ENCODE measurements around the gene LILRB2. TPM values are rescaled to one million over a fixed set of nuclear protein-coding genes. Genes with fewer than 3 reads are reported as not detected.

Gene LILRB2
- total and polyA plus RNA-seq, 4 donors, result 9.1 to 202 (median 27.9) TPM

- Histone ChIP-seq H3K9me3 (ENCODE audit: control insufficient read depth in 4 of 4, insufficient read depth in 3 of 4, low read length in 3 of 4) (peaks cover 0 to 4% (median 1%) of the 10 kb centered on the region in 4 donors), H3K4me3 (no peak overlapping the region), H3K9ac (ENCODE audit: insufficient read depth in 1 of 2, low read length in 2 of 2) (no peak overlapping the region), H3K27ac (ENCODE audit: low read depth in 1 of 2, low read length in 1 of 2) (no peak overlapping the region), H3K36me3 (ENCODE audit: control insufficient read depth in 4 of 4, insufficient read depth in 4 of 4, low read length in 4 of 4) (no peaks in the 10 kb centered on the region), H3K4me1 (ENCODE audit: control insufficient read depth in 5 of 5, insufficient read depth in 5 of 5, low read length in 5 of 5) (peaks cover 0 to 2% (median 0%) of the 10 kb centered on the region in 5 donors), H3K27me3 (ENCODE audit: control insufficient read depth in 3 of 3, insufficient read depth in 3 of 3, low read length in 2 of 3) (no peaks in the 10 kb centered on the region)
- WGBS, 2 donors, result 84 to 90% methylated on average over 14 of the region's 14 CpGs
- no peak for TF ChIP-seq CTCF (IDR thresholded peaks at IDR 0.05; ENCODE audit: control extremely low read depth, extremely low read depth)
- no peak for ATAC-seq (ENCODE audit: insufficient read depth, low FRiP score)
- peak in 1 of 3 donors; percentile 29 for DNase-seq
Observed at GRCh38 chr19:54319892-54320670, 39.2 kb upstream of the LILRB2 start.

DNA sequence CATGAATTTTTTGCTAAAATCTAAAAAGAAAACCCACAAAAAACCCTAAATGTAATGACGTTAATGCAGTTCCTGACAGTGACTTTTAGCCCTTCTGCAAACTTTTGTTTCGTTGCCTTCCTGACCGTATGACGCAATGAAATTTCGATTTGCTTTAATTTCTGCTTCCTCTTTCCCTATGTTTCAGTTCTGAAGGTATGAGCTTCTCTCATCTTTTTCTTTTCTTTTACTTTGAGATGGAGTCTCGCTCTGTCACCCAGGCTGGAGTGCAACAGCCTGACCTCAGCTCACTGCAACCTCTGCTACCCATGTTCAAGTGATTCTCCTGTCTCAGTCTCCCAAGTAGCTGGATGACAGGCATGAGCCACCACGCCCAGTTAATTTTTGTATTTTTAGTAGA lies 38.1 kb upstream of the LILRB2 start:
- TF ChIP-seq CTCF (IDR thresholded peaks at IDR 0.05; ENCODE audit: control extremely low read depth, extremely low read depth), result no peak
- Histone ChIP-seq H3K4me3 (no peak overlapping the region), H3K4me1 (ENCODE audit: control insufficient read depth in 5 of 5, insufficient read depth in 5 of 5, low read length in 5 of 5) (peaks cover 0 to 2% (median 0%) of the 10 kb centered on the region in 5 donors), H3K9me3 (ENCODE audit: control insufficient read depth in 4 of 4, insufficient read depth in 3 of 4, low read length in 3 of 4) (peaks cover 0 to 4% (median 1%) of the 10 kb centered on the region in 4 donors), H3K9ac (ENCODE audit: insufficient read depth in 1 of 2, low read length in 2 of 2) (no peak overlapping the region), H3K27ac (ENCODE audit: low read depth in 1 of 2, low read length in 1 of 2) (peak overlapping the region in 1 of 2 donors; percentile 43), H3K36me3 (ENCODE audit: control insufficient read depth in 4 of 4, insufficient read depth in 4 of 4, low read length in 4 of 4) (no peaks in the 10 kb centered on the region), H3K27me3 (ENCODE audit: control insufficient read depth in 3 of 3, insufficient read depth in 3 of 3, low read length in 2 of 3) (no peaks in the 10 kb centered on the region)
- 33 to 58% methylated on average over 7 of the region's 7 CpGs for WGBS, 2 donors
- peak in 1 of 3 donors; percentile 10 for DNase-seq
- ATAC-seq (ENCODE audit: insufficient read depth, low FRiP score), result no peak

GRCh38 chr19:54317965-54318240 lies 37.0 kb upstream of the LILRB2 start:
- Histone ChIP-seq H3K9me3 (ENCODE audit: control insufficient read depth in 4 of 4, insufficient read depth in 3 of 4, low read length in 3 of 4) (peaks cover 0 to 4% (median 1%) of the 10 kb centered on the region in 4 donors), H3K36me3 (ENCODE audit: control insufficient read depth in 4 of 4, insufficient read depth in 4 of 4, low read length in 4 of 4) (no peaks in the 10 kb centered on the region), H3K9ac (ENCODE audit: insufficient read depth in 1 of 2, low read length in 2 of 2) (no peak overlapping the region), H3K4me1 (ENCODE audit: control insufficient read depth in 5 of 5, insufficient read depth in 5 of 5, low read length in 5 of 5) (peaks cover 0 to 2% (median 0%) of the 10 kb centered on the region in 5 donors), H3K27me3 (ENCODE audit: control insufficient read depth in 3 of 3, insufficient read depth in 3 of 3, low read length in 2 of 3) (no peaks in the 10 kb centered on the region), H3K27ac (ENCODE audit: low read depth in 1 of 2, low read length in 1 of 2) (peak overlapping the region in 1 of 2 donors; percentile 66), H3K4me3 (no peak overlapping the region)
- no peak for DNase-seq
- TF ChIP-seq CTCF (IDR thresholded peaks at IDR 0.05; ENCODE audit: control extremely low read depth, extremely low read depth), result no peak
- WGBS, 2 donors, result 94 to 96% methylated on average over 9 of the region's 9 CpGs
- no peak for ATAC-seq (ENCODE audit: insufficient read depth, low FRiP score)
